Suppressor macrophage treated with lipopolysaccharide for 1 hour (primary cell): ENCODE measurements around the gene GTPBP10.

Experiments used
- DNase-seq, 3 donors: peaks; one replicate each; pipeline ENCODE4 v3.0.0-alpha.2; 2020 to 2022

Gene GTPBP10

DNA sequence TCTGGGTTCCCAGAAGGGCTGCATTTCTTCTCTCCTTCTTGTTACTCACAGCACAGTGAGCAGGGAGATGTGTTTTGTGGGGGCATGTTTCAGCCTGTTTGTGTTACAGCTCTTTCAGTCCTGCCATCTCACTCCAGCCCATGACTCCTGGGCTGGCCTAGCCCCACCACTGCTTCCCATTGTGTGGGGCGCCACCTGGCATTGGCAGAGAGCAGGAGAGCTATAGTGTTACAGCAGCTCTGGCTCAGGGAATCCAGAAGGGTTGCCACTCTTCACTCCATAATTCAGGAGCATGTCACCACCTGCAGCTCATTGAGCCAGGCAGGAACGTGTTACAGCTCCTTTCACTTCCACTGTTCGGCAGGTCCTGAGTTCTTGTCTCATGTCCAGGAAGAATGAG, 86.7 kb downstream of the GTPBP10 start:
- DNase-seq, result peak in 1 of 3 donors; percentile 6
